ENCODE results near the gene PIEZO2.

PIEZO2 gene

GRCh38 chr18:10893196-10893595 is 256.2 kb downstream of the PIEZO2 start:
- Histone ChIP-seq H3K4me3 (ENCODE audit: low read depth, low read length, poor library complexity, severe bottlenecking) (no peak overlapping the region), H2AFZ (ENCODE audit: low read length) (no peak overlapping the region), H3K79me2 (ENCODE audit: insufficient read depth, low read length) (no peaks in the 10 kb centered on the region), H3K9ac (ENCODE audit: low read length) (peak overlapping the region; percentile 35; the same call in 1 of the 2 replicates), H3K4me2 (ENCODE audit: low read length) (no peak overlapping the region), H3K9me2 (ENCODE audit: low read depth, low read length) (no peaks in the 10 kb centered on the region), H3K27me3 (ENCODE audit: insufficient read depth, low read length) (no peaks in the 10 kb centered on the region), H3K36me3 (ENCODE audit: insufficient read depth, low read length) (no peaks in the 10 kb centered on the region), H3F3A (ENCODE audit: insufficient read depth, low read length) (no peaks in the 10 kb centered on the region), H3K27ac (ENCODE audit: low read depth, low read length, poor library complexity, severe bottlenecking) (peak overlapping the region; percentile 84), H3K9me3 (ENCODE audit: low read length) (no peaks in the 10 kb centered on the region), H4K20me1 (ENCODE audit: insufficient read depth, low read length) (no peaks in the 10 kb centered on the region), H3K4me1 (ENCODE audit: insufficient read depth, low read length, severe bottlenecking) (peaks cover 63% of the 10 kb centered on the region)
- TF ChIP-seq, protein P1, sequence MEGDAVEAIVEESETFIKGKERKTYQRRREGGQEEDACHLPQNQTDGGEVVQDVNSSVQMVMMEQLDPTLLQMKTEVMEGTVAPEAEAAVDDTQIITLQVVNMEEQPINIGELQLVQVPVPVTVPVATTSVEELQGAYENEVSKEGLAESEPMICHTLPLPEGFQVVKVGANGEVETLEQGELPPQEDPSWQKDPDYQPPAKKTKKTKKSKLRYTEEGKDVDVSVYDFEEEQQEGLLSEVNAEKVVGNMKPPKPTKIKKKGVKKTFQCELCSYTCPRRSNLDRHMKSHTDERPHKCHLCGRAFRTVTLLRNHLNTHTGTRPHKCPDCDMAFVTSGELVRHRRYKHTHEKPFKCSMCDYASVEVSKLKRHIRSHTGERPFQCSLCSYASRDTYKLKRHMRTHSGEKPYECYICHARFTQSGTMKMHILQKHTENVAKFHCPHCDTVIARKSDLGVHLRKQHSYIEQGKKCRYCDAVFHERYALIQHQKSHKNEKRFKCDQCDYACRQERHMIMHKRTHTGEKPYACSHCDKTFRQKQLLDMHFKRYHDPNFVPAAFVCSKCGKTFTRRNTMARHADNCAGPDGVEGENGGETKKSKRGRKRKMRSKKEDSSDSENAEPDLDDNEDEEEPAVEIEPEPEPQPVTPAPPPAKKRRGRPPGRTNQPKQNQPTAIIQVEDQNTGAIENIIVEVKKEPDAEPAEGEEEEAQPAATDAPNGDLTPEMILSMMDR (IDR thresholded peaks at IDR 0.05; ENCODE audit: low read length): no peak
- no peak for TF ChIP-seq EZH2 (IDR thresholded peaks at IDR 0.05; ENCODE audit: borderline replicate concordance, low read length)

DNA sequence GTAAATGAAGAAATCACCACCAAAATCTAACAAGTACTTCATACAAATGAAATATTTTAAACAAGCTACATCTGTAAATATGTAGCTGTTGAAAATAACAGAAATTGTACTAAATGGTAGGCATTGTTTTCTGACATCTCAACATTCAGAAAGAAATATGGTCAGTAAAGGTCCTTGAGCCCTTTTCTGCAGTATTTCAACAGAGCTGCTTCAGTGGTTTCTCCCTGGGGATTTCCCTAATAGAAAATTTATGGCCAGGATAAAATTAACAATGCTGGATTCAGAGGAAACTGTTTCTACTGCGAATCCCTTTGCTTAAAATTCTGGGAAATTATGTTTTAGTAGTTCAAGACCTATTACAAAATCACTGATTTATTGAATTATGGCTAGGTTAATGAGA is 256.6 kb downstream of the PIEZO2 start:
- H3K36me3 ChIP-seq (ENCODE audit: insufficient read depth, low read length): 0 out of 2 replicates have a peak, but pooled peaks cover 1% of the 10 kb centered on the region
- H3F3A ChIP-seq (ENCODE audit: insufficient read depth, low read length): no peaks in the 10 kb centered on the region
- no peak for TF ChIP-seq EZH2 (IDR thresholded peaks at IDR 0.05; ENCODE audit: borderline replicate concordance, low read length)
- TF ChIP-seq, protein P1 (IDR thresholded peaks at IDR 0.05; ENCODE audit: low read length): no peak
- H3K27ac ChIP-seq (ENCODE audit: low read depth, low read length, poor library complexity, severe bottlenecking): peak overlapping the region; percentile 84
- H3K27me3 ChIP-seq (ENCODE audit: insufficient read depth, low read length): no peaks in the 10 kb centered on the region
- H3K4me2 ChIP-seq (ENCODE audit: low read length): no peak overlapping the region
- peaks cover 64% of the 10 kb centered on the region for H3K4me1 ChIP-seq (ENCODE audit: insufficient read depth, low read length, severe bottlenecking)
- H3K9ac ChIP-seq (ENCODE audit: low read length): no peak overlapping the region
- H3K9me2 ChIP-seq (ENCODE audit: low read depth, low read length): no peaks in the 10 kb centered on the region
- H3K79me2 ChIP-seq (ENCODE audit: insufficient read depth, low read length): no peaks in the 10 kb centered on the region
- H3K9me3 ChIP-seq (ENCODE audit: low read length): no peaks in the 10 kb centered on the region
- no peaks in the 10 kb centered on the region for H4K20me1 ChIP-seq (ENCODE audit: insufficient read depth, low read length)
- no peak overlapping the region for H3K4me3 ChIP-seq (ENCODE audit: low read depth, low read length, poor library complexity, severe bottlenecking)
- no peak overlapping the region for H2AFZ ChIP-seq (ENCODE audit: low read length)

GRCh38 chr18:10890022-10890421 is 259.3 kb downstream of the PIEZO2 start:
- Histone ChIP-seq H3K27me3 (ENCODE audit: insufficient read depth, low read length) (no peaks in the 10 kb centered on the region), H2AFZ (ENCODE audit: low read length) (no peak overlapping the region), H3F3A (ENCODE audit: insufficient read depth, low read length) (no peaks in the 10 kb centered on the region), H3K9me3 (ENCODE audit: low read length) (no peaks in the 10 kb centered on the region), H4K20me1 (ENCODE audit: insufficient read depth, low read length) (no peaks in the 10 kb centered on the region), H3K4me1 (ENCODE audit: insufficient read depth, low read length, severe bottlenecking) (peaks cover 64% of the 10 kb centered on the region), H3K79me2 (ENCODE audit: insufficient read depth, low read length) (no peaks in the 10 kb centered on the region), H3K4me3 (ENCODE audit: low read depth, low read length, poor library complexity, severe bottlenecking) (peak overlapping the region; percentile 26), H3K9me2 (ENCODE audit: low read depth, low read length) (no peaks in the 10 kb centered on the region), H3K27ac (ENCODE audit: low read depth, low read length, poor library complexity, severe bottlenecking) (peak overlapping the region; percentile 52), H3K9ac (ENCODE audit: low read length) (peak overlapping the region; percentile 12; the same call in 1 of the 2 replicates), H3K36me3 (ENCODE audit: insufficient read depth, low read length) (0 out of 2 replicates have a peak, but pooled peaks cover 3% of the 10 kb centered on the region), H3K4me2 (ENCODE audit: low read length) (no peak overlapping the region; the same call in 1 of the 2 replicates)
- no peak for TF ChIP-seq EZH2 (IDR thresholded peaks at IDR 0.05; ENCODE audit: borderline replicate concordance, low read length)
- TF ChIP-seq, protein P1 (IDR thresholded peaks at IDR 0.05; ENCODE audit: low read length): no peak

Measured in OCI-LY1 (cell line).